BE2C (cell line): ENCODE measurements around the gene BLID.

ENCODE experiments used
- DNase-seq: peaks from one replicate; pipeline ENCODE4 v3.0.0-alpha.2; 2020
- H3K27me3 ChIP-seq: fragments of 250-450 bp; sonication (Bioruptor Pico); 2 replicates; pipeline ENCODE4 v1.5.1; 2020; ENCODE audit warnings: mild to moderate bottlenecking
- H3K36me3 ChIP-seq: fragments of 250-450 bp; sonication (Bioruptor Pico); 2 replicates; pipeline ENCODE4 v1.5.1; 2020; ENCODE audit warnings: mild to moderate bottlenecking
- H3K4me1 ChIP-seq: fragments of 250-450 bp; sonication (Bioruptor Pico); 2 replicates; pipeline ENCODE4 v1.5.1; 2020
- H3K4me3 ChIP-seq: 2 replicates; pipeline ENCODE4 v1.5.1; 2011; ENCODE audit warnings: low read depth, low read length
- H3K9me3 ChIP-seq: fragments of 250-450 bp; sonication (Bioruptor Pico); 2 replicates; pipeline ENCODE4 v1.5.1; 2020
- CTCF ChIP-seq: IDR thresholded peaks from 2 replicates; pipeline ENCODE4 v1.5.1; 2012; ENCODE audit warnings: mild to moderate bottlenecking, low read depth, low read length

Gene BLID

GRCh38 chr11:122095681-122096262 is 20.2 kb downstream of the BLID start:
- no peak for DNase-seq
- no peak for TF ChIP-seq CTCF
- H3K4me3 ChIP-seq: no peak overlapping the region
- H3K4me1 ChIP-seq: no peaks in the 10 kb centered on the region
- H3K36me3 ChIP-seq: no peaks in the 10 kb centered on the region
- H3K9me3 ChIP-seq: no peaks in the 10 kb centered on the region
- peaks cover 8% of the 10 kb centered on the region for H3K27me3 ChIP-seq

GRCh38 chr11:122094836-122095235 is 21.2 kb downstream of the BLID start:
- Histone ChIP-seq H3K27me3 (peaks cover 6% of the 10 kb centered on the region; the same call in 1 of the 2 replicates), H3K4me3 (no peak overlapping the region), H3K36me3 (no peaks in the 10 kb centered on the region), H3K4me1 (no peaks in the 10 kb centered on the region), H3K9me3 (no peaks in the 10 kb centered on the region)
- DNase-seq: no peak
- TF ChIP-seq CTCF: no peak

- Histone ChIP-seq H3K27me3 (no peaks in the 10 kb centered on the region), H3K36me3 (no peaks in the 10 kb centered on the region), H3K4me3 (no peak overlapping the region), H3K4me1 (no peaks in the 10 kb centered on the region), H3K9me3 (no peaks in the 10 kb centered on the region)
- TF ChIP-seq CTCF: no peak
- no peak for DNase-seq
These were observed 22.2 kb downstream of the BLID start for GRCh38 chr11:122093731-122094275.

- H3K36me3 ChIP-seq: no peaks in the 10 kb centered on the region
- no peak for TF ChIP-seq CTCF
- H3K27me3 ChIP-seq: no peaks in the 10 kb centered on the region
These were observed 24.2 kb downstream of the BLID start for GRCh38 chr11:122091835-122092234.

GRCh38 chr11:122089111-122089510 is 26.9 kb downstream of the BLID start:
- no peaks in the 10 kb centered on the region for H3K27me3 ChIP-seq
- H3K36me3 ChIP-seq: no peaks in the 10 kb centered on the region
- no peak for DNase-seq
- H3K4me1 ChIP-seq: no peaks in the 10 kb centered on the region
- TF ChIP-seq CTCF: no peak
- H3K4me3 ChIP-seq: no peak overlapping the region
- no peaks in the 10 kb centered on the region for H3K9me3 ChIP-seq

More at GRCh38 chr11:122091835-122092234, 24.2 kb downstream of the BLID start:
- DNase-seq: no peak
- H3K9me3 ChIP-seq: no peaks in the 10 kb centered on the region
- no peak overlapping the region for H3K4me3 ChIP-seq
- H3K4me1 ChIP-seq: no peaks in the 10 kb centered on the region

- TF ChIP-seq CTCF: no peak
- no peak for DNase-seq
- no peaks in the 10 kb centered on the region for H3K36me3 ChIP-seq
- H3K4me3 ChIP-seq: no peak overlapping the region
- no peaks in the 10 kb centered on the region for H3K4me1 ChIP-seq
- no peaks in the 10 kb centered on the region for H3K9me3 ChIP-seq
- no peaks in the 10 kb centered on the region for H3K27me3 ChIP-seq
These were observed 30.3 kb downstream of the BLID start for GRCh38 chr11:122085712-122086111.
